GM12873 (cell line): ENCODE results near the gene YAF2.

Source experiments
- CTCF ChIP-seq: IDR thresholded peaks from 2 replicates; pipeline ENCODE4 v1.5.1; 2012; ENCODE audit warnings: low read depth, mild to moderate bottlenecking, moderate library complexity, low read length, control low read depth; ENCODE audit not compliant: insufficient read depth; ENCODE audit errors: missing control alignments

YAF2 gene

GRCh38 chr12:42222724-42223123 is 15.3 kb downstream of the YAF2 start:
- TF ChIP-seq CTCF = no peak

GRCh38 chr12:42221726-42222125 is 16.3 kb downstream of the YAF2 start:
- TF ChIP-seq CTCF = no peak

GRCh38 chr12:42217656-42218055 is 20.4 kb downstream of the YAF2 start:
- no peak for TF ChIP-seq CTCF

GRCh38 chr12:42216737-42217136 is 21.3 kb downstream of the YAF2 start:
- no peak for TF ChIP-seq CTCF

GRCh38 chr12:42213954-42214426 is 24.1 kb downstream of the YAF2 start:
- no peak for TF ChIP-seq CTCF

- TF ChIP-seq CTCF = no peak
Measured at GRCh38 chr12:42213023-42213422, 25.0 kb downstream of the YAF2 start.

- TF ChIP-seq CTCF = no peak
Measured at GRCh38 chr12:42208574-42208973, 29.5 kb downstream of the YAF2 start.

GRCh38 chr12:42204819-42205218 is 33.2 kb downstream of the YAF2 start:
- TF ChIP-seq CTCF = no peak
